OCI-LY3 (cell line): ENCODE measurements around the gene SUPT3H.

Source experiments
- CTCF ChIP-seq: fragments of 200-600, 300-600 bp; sonication (generic); IDR thresholded peaks from 2 replicates; pipeline ENCODE4 v1.5.1; 2014; ENCODE audit warnings: antibody characterized with exemption, low read length, low read depth
- EZH2phosphoT487 ChIP-seq: fragments of 200-600 bp; shearing (Covaris generic); IDR thresholded peaks from 2 replicates; pipeline ENCODE4 v1.6.1; 2018; ENCODE audit warnings: antibody characterized with exemption, mixed run types, low read depth

DNA sequence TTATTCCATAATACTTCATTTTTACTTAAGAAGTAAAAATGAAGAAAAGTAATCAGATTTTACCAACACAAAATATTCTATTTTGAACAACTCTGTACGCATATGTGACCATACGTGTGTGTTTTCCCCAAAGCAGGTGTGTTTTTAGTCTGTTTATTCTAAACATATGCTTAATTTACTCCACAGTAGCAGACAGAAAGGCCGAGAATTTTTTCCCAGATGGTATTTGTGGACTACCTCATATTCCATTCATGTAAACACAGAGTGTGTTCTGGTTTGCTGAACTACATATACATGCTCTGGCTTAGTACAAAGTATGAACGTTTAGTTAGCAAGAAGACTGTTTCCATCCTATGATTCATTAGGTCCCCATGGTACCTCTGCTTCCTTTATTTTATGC lies 282.9 kb downstream of the SUPT3H start:
- TF ChIP-seq CTCF, result no peak
- no peak for TF ChIP-seq EZH2phosphoT487
